Suppressor macrophage treated with lipopolysaccharide for 1 hour (primary cell): ENCODE measurements around the gene PTBP3.
"Not testable (repeated sequence)": the region's sequence is repeated elsewhere in the genome, so short reads cannot be mapped to it uniquely, and the experiment has no call there.

Source experiments
- DNase-seq, 3 donors: peaks; one replicate each; pipeline ENCODE4 v3.0.0-alpha.2; 2020 to 2022

The PTBP3 gene, protein sequence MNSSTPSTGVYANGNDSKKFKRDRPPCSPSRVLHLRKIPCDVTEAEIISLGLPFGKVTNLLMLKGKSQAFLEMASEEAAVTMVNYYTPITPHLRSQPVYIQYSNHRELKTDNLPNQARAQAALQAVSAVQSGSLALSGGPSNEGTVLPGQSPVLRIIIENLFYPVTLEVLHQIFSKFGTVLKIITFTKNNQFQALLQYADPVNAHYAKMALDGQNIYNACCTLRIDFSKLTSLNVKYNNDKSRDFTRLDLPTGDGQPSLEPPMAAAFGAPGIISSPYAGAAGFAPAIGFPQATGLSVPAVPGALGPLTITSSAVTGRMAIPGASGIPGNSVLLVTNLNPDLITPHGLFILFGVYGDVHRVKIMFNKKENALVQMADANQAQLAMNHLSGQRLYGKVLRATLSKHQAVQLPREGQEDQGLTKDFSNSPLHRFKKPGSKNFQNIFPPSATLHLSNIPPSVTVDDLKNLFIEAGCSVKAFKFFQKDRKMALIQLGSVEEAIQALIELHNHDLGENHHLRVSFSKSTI

DNA sequence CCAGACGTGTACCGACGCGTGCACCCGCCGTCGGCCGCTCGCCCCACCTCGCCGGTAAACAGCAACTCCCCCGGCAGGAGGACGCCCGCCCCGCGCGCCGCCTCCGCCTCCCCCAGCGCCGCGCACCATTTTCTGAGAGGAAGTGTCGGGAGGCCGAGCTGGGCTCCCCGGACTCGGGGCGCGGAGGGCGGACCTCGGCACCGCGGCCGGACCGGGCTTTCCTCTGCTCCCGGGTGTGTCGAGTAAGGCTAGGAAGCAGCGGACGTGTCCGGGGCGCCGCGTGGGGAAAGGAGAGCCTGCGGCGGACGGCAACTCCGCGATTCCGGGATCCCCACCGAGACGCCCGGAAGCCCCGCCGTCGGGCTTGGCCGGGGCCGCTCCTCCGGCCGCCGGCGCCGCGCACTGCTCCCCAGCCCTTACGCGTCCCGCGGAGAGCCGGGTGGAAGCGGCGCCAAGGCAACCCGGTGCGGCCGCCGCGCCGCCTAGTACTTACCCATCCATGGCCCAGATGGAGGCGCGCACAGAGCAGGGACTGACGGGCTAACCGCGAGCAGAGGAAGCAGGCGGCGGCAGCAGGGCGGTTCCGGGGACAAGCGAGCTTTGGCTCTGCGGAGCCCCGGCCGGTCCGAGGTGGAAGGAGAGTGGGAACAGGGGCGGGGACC is at the start of gene PTBP3:
PTBP3 (minus strand) TSS at position 643 of the 662 bp plus-strand sequence. CDS start 35,754 bp downstream, outside the sequence.
- peak; percentile 69 to 87 (median 77) for DNase-seq

DNA sequence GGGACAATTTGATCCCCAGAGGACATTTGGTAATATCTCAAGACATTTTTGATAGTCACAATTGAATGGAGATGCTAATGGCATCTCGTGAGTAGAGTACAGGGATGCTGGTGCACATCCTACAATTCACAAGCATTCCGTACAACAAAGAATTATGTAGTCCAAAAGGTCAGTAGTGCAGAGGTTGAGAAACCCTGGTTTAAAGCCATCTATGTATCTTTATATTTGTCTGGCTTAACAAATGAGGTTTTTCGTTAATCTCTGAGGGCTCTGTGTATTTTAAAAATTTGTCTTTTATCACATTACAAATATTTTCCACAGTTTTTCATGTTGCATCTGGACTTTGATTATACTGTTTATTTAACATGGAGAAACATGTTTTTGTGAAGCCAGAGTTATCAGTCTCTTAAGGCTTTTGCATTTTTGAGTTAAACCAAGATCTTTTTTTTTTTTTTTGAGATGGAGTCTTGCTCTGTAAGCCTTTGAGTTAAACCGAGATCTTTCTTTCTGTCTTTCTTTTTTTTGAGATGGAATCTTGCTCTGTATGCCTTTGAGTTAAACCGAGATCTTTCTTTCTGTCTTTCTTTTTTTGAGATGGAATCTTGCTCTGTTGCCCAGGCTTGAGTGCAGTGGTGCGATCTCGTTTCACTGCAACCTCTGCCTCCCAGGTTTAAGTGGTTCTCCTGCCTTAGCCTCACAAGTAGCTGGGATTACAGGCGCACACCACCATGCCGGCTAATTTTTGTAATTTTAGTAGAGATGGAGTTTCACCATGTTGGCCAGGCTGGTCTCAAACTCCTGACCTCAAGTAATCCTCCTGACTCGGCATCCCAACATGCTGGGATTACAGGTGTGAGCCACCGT is 49.3 kb upstream of the PTBP3 start:
- no peak for DNase-seq

DNA sequence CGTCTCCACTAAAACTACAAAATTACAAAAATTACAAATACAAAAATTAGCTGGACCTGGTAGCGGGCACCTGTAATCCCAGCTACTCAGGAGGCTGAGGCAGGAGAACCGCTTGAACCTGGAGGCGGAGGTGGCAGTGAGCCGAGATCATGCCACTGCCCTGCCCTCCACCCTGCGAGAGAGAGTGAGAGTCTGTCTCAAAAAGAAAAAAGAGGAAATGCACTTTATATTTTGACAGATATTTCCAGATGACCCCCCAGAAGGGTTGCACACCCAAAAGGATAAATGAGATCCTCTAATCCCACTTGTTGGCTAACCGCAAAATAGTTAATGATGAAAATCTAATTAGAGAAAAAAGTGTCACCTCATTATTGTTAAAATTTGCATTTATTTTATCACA is 48.6 kb upstream of the PTBP3 start:
- no peak for DNase-seq

DNA sequence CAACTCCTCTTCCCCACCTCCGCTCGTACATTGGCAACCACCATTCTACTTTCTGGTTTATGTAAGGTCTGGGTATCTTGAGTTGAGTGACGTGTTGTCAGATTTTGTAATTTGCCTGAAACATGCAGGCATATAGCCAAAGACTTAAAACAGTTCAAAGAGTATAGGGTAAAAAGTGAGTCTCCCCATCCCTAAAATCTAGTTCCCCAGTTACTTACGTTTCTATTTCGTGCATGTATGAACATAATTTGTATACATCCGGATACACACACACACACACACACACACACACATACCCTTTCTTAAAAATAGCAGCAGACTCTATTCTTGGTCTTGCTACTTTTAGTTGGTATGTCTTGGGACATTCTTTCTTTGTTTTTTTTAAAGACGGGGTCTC is 47.4 kb upstream of the PTBP3 start:
- peak; percentile 24 to 42 (median 41) for DNase-seq

DNA sequence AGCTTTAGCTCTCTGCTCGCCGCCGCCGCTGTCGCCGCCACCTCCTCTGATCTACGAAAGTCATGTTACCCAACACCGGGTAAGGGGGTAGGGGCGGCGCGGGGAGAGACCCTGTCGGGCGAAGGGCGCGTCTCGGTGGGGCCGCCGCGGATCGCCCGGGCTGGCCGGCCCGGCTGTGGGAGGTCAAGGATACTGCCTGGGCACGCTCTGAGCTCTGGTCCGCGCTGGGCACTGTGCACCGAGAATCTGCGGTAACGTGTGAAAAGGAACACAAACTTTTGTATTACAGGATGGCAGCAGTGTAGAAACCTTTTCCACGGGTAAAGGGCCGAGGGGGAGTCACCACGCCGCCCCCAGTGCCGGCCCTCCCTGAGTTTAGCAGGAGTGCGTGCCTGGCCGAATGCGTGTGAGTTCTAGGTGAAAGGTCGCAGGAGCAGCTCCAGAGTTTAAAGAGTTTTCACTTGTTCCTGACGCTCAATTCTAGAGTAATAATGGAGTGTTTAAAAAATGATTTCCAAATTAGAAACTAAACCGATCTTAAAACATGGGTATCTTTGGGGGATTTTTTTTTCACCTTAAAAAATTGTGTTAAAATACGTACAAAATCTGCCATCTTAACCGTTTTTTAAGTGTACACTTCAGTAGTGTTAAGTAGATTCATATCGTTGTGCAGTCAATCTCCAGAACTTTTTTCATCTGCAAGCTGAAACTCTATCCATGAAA is 46.8 kb upstream of the PTBP3 start, which contains the start of gene HSDL2:
HSDL2 (plus strand) TSS at position 7 of the 723 bp plus-strand sequence; CDS start at position 63, 56 bp downstream.
- peak in 2 of 3 donors; percentile 46 to 48 for DNase-seq

DNA sequence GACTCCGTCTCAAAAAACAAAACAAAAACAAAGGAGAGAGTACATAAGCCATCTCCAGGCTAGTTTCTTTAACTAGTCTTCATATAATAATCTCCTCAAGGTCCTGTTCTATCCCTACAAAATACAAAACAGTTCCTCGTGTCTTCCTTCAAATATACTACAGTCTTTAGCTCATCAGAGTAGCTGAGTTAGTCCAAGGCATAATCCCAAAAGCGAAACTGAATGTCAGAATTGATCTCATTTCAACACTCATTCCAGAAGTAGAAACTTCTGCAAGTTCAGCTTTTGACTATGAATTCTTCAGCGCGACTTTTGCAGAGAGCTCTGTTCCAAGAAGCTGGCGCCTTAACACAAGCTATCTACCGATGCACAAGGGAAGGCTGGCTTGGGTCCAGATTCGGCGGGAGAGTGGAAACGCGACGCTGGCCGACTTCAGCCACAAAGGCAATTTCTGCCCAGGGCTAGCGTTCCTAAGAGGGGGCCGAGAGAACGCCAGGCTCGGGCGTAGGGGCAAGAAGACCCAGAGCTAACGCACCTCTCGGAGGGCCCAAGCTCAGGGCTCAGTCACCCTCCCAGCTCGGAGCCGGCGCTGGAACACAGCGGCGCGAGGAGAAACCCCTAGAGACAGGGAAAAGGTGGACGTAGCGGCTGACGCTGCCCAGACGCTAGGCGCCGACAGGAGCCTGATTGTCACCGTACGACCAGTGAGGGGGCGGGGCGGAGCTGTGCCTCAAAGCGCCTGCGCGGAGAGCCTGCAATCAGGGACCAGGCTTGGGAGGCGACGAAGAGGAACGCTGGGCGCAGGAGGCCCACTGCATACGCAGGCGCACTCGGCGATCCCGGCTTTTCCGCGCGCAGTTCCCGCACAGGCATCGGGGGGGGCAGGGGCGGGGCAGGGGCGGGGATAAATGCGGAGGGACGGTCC is 46.0 kb upstream of the PTBP3 start:
- peak; percentile 99 to 100 (median 99) for DNase-seq

DNA sequence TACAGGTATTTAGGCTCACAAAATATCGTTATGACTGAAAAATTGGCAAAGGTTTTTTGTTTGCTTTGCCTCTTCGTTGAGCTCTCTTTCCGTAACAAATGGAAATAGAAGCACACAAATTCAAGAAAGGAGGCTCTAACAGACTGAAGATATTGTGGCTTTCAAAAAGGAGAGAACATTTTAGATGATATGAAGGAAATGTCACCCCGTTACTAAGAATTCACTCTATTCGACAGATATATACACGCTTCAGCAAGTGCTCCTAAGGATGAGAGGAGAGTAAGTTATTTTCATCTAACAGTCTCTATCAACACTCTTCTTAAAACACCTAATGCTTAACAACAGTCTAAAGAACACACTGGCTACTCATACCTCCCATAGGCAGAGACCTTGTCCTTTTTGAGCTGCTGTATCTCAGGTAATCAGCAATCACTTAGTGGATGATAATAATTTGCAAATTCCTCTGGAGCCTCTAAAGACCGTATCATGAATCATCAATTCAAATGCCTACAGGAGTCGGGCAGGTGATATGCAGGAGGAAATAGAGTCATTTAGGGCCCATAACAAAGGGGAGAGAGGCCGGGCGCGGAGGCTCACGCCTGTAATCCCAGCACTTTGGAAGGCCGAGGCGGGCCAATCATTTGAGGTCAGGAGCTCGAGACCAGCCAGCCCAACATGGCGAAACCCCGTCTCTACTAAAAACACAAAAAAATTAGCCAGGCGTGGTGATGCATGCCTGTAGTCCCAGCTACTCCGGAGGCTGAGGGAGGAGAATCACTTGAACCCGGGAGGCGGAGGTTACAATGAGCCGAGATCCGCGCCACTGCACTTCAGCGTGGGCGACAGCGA is 45.1 kb upstream of the PTBP3 start:
- DNase-seq = peak in 2 of 3 donors; percentile 10 to 57

DNA sequence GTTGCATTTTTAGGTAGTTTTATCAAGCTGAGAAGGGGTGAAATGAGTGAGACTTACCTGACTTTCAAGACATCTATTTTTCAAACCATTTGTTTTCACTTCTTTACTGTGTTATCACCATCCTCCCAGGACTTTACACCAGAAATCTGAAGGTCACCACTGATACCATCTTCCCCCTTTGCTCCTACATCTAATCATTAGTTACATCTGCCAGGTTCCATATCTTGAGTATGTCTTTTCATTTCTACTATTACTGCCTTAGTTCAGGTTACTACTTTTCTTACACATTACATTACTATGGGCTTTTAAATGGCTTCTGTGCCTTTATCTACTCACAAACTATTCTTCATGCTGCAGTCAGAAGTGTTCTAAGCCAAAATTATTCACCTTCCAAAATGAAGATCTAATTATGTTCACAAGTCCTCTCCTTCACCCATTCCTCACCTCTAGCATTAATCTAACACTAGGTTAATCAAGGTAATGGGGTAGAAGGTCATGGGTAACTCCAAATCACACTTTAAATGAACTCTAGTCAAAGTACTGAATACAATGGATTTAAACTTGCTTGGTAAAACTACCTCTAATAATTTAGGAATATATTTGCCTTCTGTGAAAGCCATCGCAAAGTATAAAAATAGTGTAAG is 44.4 kb upstream of the PTBP3 start:
- no peak for DNase-seq

DNA sequence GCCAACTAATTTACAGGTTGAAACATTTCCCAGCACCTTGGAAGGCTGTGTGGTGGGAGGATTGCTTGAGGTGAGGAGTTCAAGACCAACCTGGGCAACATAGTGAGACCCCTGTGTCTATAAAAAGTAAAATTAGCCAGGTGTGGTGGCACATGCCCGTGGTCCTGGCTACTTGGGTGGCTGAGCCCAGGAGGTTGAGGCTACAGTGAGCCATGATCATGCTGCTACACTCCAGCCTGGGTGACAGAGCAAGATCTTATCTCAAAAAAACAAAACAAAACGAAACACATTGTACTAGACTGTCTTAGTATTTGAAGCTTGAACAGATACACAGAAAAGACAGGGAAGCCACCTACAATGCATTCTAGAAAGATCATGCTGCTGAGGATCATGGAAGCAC is 43.7 kb upstream of the PTBP3 start:
- no peak for DNase-seq

DNA sequence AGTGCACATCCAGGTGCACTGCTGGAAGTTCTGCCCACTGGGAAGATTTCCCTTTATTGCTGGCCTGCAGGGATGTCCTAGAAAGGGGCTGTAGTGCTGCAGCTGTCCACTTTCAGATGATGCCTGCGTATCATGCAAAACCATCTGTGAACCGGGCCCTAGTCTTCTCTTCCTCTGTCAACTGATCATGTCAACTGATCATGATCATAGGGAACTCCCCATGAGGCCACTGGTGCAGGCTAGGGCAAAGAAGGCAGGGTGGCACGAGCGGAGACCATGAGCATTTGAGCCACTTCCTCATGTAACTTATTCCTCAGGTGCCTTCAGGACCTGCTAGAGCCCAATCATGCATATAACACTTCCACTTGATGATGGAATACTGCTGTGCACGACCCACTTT is 41.9 kb upstream of the PTBP3 start:
- no peak for DNase-seq

DNA sequence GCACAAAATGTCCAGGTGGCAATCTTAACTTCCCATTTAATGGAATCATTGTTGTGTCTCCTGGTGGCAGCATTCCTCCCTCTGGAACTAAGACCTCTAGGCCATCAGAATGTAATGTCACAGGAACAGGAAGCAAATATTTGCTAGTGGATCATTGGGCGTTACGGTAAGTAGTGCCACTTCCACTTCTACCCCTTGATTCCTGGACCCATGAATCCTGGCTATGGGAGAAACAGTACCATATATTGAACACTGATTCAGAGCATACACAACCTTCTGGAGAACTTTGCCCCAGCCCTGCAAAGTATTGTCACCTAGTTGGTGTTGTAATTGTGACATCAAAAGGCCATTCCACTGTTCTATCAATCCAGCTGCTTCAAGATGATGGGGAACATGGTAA is 40.8 kb upstream of the PTBP3 start:
- not testable (repeated sequence) for DNase-seq

DNA sequence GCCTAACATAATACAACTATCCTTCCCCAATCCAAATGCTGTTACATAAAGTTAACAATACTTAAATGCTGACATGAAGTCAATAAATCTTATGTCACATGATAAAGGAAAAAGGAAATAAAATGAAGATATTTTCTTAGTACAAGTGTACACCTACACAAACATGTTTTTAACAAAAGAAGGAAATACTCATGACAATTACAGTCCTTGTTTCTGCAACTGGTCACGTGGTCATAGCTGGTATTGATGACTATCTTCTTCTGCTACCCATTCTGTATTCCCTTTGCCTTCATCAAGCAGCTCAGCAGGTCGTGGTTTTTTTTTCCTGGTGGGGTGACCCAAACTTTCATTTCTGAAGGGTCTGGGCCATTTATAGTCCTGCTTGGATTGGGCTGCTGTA is 40.2 kb upstream of the PTBP3 start:
- DNase-seq = not testable (repeated sequence)

DNA sequence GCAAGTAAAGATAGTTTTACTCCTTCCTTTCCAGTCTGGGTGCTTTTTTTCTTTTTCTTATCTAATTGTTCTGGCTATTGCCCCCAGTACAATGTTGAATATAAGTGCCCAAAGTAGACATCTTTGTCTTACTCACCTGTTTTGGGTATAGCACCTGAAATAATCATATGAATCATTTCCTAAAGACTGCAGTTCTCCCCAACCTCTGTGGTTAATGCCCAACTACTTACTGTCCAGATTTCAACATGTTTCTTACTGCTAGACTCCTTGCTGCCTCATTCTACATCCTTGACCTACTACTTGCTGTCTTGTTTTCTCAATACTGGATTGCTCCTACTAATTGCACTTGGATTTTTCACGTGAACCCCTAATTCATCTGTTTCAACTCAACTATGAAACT is 37.6 kb upstream of the PTBP3 start:
- DNase-seq = no peak

DNA sequence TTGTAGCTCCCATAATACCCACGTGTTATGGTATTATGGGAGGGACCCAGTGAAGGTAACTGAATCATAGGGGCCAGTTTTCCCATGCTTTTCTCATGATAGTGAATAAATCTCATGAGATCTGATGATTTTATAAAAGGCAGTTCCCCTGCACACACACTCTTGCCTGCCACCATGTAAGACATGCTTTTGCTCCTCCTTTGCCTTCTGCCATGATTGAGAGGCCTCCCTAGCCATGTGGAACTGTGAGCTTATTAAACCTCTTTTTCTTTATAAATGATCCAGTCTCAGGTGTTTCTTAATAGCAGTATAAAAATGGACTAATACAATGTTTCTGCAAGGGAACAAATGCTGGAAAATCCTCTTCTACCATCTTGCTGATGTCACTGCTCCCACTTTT is 36.4 kb upstream of the PTBP3 start:
- no peak for DNase-seq

DNA sequence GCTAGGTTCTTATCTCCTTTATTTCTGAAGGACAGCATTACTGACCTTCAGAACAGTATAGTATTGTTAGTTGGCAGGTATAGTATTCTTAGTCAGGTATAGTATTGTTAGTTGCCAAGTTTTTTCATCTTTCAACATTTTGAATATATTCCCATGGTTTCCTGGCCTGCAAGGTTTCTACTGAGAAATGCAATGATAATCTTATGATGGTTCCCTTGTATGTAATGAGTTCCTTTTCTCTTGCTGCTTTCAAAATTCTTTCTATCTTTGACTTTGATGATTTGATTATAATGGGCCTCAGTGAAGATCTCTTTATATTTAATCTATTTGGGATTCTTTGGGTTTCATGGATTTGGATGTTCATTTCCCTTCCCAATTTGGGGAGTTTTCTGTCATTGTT is 34.0 kb upstream of the PTBP3 start:
- no peak for DNase-seq

DNA sequence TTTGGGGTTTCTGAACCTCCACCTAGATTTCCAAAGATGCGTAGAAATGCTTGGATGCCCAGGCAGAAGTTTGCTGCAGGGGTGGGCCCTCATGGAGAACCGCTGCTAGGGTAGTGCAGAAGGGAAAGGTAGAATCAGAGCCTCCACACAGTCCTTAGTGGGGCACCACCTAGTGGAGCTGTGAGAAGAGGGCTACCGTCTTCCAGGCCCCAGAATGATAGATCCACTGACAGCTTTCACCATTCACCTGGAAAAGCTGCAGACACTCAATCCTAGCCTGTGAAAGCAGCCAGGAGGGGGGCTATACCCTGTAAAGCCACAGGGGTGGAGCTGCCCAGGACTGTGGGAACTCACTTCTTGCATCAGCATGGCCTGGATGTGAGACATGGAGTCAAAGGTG is 33.2 kb upstream of the PTBP3 start:
- no peak for DNase-seq

DNA sequence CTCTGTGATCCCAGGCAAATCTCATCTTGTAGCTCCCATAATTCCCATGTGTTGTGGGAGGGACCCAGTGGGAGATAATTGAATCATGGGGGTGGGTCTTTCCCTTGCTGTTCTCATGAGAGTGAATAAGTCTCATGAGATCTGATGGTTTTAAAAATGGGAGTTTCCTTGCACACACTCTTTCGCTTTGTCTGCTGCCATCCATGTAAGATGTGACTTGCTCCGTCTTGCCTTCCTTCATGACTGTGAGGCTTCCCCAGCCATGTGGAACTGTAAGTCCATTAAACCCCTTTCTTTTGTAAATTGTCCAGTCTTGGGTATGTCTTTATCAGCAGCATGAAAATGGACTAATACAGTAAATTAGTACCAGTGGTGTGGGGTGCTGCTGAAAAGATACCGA is 31.8 kb upstream of the PTBP3 start:
- not testable (repeated sequence) for DNase-seq

DNA sequence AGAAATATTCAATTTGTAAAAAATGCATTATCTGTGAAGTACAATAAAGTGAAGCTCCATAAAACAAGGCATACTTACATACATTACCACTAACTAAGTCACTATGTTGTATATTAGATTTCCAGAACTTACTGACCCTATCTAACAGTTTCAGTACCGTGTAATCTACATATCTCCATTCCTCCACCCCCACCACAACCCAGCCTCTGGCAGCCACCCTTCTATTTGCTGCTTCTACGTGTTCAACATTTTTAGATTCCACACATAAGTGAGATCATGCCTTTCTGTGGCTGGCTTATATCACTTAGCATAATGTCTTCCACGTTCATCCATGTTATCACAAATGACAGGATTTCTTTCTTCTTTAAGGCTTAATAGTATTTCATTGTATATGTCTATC is 31.3 kb upstream of the PTBP3 start:
- no peak for DNase-seq

DNA sequence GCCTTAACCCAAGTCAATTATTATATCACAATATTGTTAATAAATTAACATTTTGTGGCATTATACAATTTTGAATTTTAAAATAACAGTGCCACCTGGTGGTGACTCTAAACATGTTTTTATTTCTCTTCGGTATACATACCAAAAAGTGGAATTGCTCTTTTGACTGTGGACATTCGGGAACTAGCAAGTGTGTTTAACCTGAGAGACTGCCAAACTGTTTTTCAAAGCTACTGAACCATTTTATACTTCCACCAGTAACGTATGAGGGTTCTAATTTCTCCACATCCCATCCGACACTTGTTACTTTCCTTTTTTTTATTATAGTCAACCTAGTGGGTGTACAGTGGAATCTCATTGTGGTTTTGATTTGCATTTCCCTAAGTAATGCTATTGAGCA is 28.2 kb upstream of the PTBP3 start:
- DNase-seq = peak; percentile 59 to 82 (median 74)
